ENCODE data around the gene CCP110. TPM values are rescaled to one million over a fixed set of nuclear protein-coding genes. Genes with fewer than 3 reads are reported as not detected.
A peak's percentile ranks its signal among the peaks of the same experiment; 100 is the strongest.

CCP110 gene
- total and polyA plus RNA-seq, 2 of the 13 experiments (the other 11 are each of a cell fraction or from before 2014, with no cell fraction given): 10.0 to 11.1 TPM

DNA sequence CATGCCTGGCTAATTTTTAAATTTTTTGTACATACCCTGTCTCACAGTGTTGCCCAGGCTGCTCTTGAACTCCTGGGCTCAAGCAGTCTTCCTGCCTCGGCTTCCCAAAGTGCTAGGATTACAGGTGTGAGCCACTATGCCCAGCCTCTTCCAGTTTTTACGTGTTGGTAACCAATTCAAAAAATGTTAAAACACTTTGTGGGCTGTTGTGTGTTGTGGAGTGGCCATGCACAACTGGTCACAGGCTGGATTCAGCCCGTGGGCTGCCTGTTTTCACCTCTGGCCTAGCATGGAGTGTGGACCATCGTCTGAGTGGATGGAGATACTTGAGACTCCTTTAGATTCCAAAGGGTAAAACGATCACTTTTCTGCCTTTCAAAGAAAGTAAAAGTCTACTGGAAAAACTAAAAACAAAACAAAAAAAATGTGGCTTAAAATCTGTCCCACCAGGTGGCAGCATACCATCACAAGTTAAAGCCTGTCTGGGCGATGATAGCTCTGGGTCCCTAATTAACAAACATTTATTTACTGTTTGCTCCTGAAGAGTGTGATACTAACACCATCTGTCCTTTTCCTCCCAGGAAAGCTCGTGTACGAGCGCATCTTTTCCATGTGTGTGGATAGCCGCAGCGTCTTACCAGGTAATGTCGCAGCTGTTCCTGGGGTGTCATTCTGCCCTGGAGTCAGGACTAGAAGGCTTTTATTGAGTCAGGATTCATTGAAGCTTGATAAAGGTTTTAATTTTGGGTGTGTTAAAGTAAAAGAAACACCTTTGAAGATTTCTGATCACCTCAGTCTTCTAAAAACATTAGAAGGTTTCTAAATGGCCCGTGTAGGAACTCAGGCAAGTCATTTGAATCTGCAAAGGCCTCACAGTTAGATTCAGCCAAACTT lies 77.6 kb downstream of the CCP110 start (continued):
- no peak for TF ChIP-seq CEBPB (IDR thresholded peaks at IDR 0.05; ENCODE audit: borderline replicate concordance, low read depth, low read length)
- TF ChIP-seq, protein P1, sequence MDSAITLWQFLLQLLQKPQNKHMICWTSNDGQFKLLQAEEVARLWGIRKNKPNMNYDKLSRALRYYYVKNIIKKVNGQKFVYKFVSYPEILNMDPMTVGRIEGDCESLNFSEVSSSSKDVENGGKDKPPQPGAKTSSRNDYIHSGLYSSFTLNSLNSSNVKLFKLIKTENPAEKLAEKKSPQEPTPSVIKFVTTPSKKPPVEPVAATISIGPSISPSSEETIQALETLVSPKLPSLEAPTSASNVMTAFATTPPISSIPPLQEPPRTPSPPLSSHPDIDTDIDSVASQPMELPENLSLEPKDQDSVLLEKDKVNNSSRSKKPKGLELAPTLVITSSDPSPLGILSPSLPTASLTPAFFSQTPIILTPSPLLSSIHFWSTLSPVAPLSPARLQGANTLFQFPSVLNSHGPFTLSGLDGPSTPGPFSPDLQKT (CRISPR knock-in tag; IDR thresholded peaks at IDR 0.05; ENCODE audit: borderline replicate concordance): no peak
- no peak for TF ChIP-seq ZFP37 (CRISPR knock-in tag; IDR thresholded peaks at IDR 0.05; ENCODE audit: borderline replicate concordance)
- TF ChIP-seq HNRNPH1 (optimal IDR thresholded peaks at IDR 0.05; ENCODE audit: low read depth, low read length): no peak
- no peak for TF ChIP-seq ZKSCAN8 (CRISPR knock-in tag; IDR thresholded peaks at IDR 0.05; ENCODE audit: borderline replicate concordance)
- TF ChIP-seq KLF12 (CRISPR knock-in tag; IDR thresholded peaks at IDR 0.05; ENCODE audit: borderline replicate concordance): no peak
- TF ChIP-seq, protein P2, sequence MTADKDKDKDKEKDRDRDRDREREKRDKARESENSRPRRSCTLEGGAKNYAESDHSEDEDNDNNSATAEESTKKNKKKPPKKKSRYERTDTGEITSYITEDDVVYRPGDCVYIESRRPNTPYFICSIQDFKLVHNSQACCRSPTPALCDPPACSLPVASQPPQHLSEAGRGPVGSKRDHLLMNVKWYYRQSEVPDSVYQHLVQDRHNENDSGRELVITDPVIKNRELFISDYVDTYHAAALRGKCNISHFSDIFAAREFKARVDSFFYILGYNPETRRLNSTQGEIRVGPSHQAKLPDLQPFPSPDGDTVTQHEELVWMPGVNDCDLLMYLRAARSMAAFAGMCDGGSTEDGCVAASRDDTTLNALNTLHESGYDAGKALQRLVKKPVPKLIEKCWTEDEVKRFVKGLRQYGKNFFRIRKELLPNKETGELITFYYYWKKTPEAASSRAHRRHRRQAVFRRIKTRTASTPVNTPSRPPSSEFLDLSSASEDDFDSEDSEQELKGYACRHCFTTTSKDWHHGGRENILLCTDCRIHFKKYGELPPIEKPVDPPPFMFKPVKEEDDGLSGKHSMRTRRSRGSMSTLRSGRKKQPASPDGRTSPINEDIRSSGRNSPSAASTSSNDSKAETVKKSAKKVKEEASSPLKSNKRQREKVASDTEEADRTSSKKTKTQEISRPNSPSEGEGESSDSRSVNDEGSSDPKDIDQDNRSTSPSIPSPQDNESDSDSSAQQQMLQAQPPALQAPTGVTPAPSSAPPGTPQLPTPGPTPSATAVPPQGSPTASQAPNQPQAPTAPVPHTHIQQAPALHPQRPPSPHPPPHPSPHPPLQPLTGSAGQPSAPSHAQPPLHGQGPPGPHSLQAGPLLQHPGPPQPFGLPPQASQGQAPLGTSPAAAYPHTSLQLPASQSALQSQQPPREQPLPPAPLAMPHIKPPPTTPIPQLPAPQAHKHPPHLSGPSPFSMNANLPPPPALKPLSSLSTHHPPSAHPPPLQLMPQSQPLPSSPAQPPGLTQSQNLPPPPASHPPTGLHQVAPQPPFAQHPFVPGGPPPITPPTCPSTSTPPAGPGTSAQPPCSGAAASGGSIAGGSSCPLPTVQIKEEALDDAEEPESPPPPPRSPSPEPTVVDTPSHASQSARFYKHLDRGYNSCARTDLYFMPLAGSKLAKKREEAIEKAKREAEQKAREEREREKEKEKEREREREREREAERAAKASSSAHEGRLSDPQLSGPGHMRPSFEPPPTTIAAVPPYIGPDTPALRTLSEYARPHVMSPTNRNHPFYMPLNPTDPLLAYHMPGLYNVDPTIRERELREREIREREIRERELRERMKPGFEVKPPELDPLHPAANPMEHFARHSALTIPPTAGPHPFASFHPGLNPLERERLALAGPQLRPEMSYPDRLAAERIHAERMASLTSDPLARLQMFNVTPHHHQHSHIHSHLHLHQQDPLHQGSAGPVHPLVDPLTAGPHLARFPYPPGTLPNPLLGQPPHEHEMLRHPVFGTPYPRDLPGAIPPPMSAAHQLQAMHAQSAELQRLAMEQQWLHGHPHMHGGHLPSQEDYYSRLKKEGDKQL (CRISPR knock-in tag; IDR thresholded peaks at IDR 0.05; ENCODE audit: low read depth): no peak
- TF ChIP-seq JUN (CRISPR knock-in tag; IDR thresholded peaks at IDR 0.05): no peak
- TF ChIP-seq PLRG1 (conservative IDR thresholded peaks at IDR 0.05): no peak
- TF ChIP-seq CCDC6 (CRISPR knock-in tag; IDR thresholded peaks at IDR 0.05): no peak
- TF ChIP-seq CREM (IDR thresholded peaks at IDR 0.05): no peak
- TF ChIP-seq CREM (CRISPR knock-in tag; IDR thresholded peaks at IDR 0.05): no peak
- no peak for TF ChIP-seq ZNF816 (CRISPR knock-in tag; IDR thresholded peaks at IDR 0.05; ENCODE audit: borderline replicate concordance)
- TF ChIP-seq MIXL1 (CRISPR knock-in tag; IDR thresholded peaks at IDR 0.05): peak; percentile 63; the same call in 1 of the 2 replicates
- TF ChIP-seq SUZ12 (IDR thresholded peaks at IDR 0.05; ENCODE audit: low read depth, low read length): no peak
- no peak for TF ChIP-seq KLF9 (CRISPR knock-in tag; IDR thresholded peaks at IDR 0.05; ENCODE audit: low read depth)
- 0 out of 2 replicates have a peak, but pooled peaks have one; percentile 54 for TF ChIP-seq ATF6 (CRISPR knock-in tag; conservative IDR thresholded peaks at IDR 0.05)
- TF ChIP-seq, protein P3, sequence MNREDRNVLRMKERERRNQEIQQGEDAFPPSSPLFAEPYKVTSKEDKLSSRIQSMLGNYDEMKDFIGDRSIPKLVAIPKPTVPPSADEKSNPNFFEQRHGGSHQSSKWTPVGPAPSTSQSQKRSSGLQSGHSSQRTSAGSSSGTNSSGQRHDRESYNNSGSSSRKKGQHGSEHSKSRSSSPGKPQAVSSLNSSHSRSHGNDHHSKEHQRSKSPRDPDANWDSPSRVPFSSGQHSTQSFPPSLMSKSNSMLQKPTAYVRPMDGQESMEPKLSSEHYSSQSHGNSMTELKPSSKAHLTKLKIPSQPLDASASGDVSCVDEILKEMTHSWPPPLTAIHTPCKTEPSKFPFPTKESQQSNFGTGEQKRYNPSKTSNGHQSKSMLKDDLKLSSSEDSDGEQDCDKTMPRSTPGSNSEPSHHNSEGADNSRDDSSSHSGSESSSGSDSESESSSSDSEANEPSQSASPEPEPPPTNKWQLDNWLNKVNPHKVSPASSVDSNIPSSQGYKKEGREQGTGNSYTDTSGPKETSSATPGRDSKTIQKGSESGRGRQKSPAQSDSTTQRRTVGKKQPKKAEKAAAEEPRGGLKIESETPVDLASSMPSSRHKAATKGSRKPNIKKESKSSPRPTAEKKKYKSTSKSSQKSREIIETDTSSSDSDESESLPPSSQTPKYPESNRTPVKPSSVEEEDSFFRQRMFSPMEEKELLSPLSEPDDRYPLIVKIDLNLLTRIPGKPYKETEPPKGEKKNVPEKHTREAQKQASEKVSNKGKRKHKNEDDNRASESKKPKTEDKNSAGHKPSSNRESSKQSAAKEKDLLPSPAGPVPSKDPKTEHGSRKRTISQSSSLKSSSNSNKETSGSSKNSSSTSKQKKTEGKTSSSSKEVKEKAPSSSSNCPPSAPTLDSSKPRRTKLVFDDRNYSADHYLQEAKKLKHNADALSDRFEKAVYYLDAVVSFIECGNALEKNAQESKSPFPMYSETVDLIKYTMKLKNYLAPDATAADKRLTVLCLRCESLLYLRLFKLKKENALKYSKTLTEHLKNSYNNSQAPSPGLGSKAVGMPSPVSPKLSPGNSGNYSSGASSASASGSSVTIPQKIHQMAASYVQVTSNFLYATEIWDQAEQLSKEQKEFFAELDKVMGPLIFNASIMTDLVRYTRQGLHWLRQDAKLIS (CRISPR knock-in tag; IDR thresholded peaks at IDR 0.05): no peak
